K562 (cell line): ENCODE measurements around the gene H2BK1. TPM values are rescaled to one million over a fixed set of nuclear protein-coding genes. Genes with fewer than 3 reads are reported as not detected.
A peak's percentile ranks its signal among the peaks of the same experiment; 100 is the strongest.

Experiments
- BHLHE40 ChIP-seq: IDR thresholded peaks from 2 replicates; pipeline ENCODE4 v1.6.1; 2011; ENCODE audit warnings: low read length, improper control_type of control experiment
- CHAMP1 ChIP-seq: fragments of 450-650 bp; IDR thresholded peaks from 2 replicates; pipeline ENCODE4 v1.6.1; 2016; ENCODE audit warnings: mild to moderate bottlenecking
- CXXC5 ChIP-seq: fragments of 250-450 bp; sonication (Bioruptor Pico); IDR thresholded peaks from 2 replicates; pipeline ENCODE4 v1.8.0; 2022; ENCODE audit warnings: inconsistent platforms, mild to moderate bottlenecking, moderate library complexity
- E2F8 ChIP-seq: fragments of 450-650 bp; IDR thresholded peaks from 2 replicates; pipeline ENCODE4 v1.7.1; 2018; ENCODE audit warnings: mild to moderate bottlenecking, low read depth; ENCODE audit not compliant: partially characterized antibody
- FIP1L1 ChIP-seq: fragments of 200-400 bp; formaldehyde crosslinking; IDR thresholded peaks from 2 replicates; pipeline ENCODE4 v1.6.1; 2018; ENCODE audit warnings: mild to moderate bottlenecking, low read depth, low read length; ENCODE audit not compliant: poor library complexity, severe bottlenecking
- HCFC1 ChIP-seq: IDR thresholded peaks from 2 replicates; pipeline ENCODE4 v1.6.1; 2012; ENCODE audit warnings: low read depth, low read length, improper control_type of control experiment
- HDAC2 ChIP-seq: fragments of 450-650 bp; IDR thresholded peaks from 2 replicates; pipeline ENCODE4 v1.6.1; 2016; ENCODE audit warnings: mild to moderate bottlenecking
- KLF13 ChIP-seq: fragments of 450-650 bp; IDR thresholded peaks from 2 replicates; pipeline ENCODE4 v1.6.1; 2016; ENCODE audit warnings: missing genetic modification characterization, low read depth, mild to moderate bottlenecking, missing compliant biosample characterization, moderate library complexity, borderline replicate concordance
- MCM5 ChIP-seq: fragments of 450-650 bp; IDR thresholded peaks from 2 replicates; pipeline ENCODE4 v1.6.1; 2016; ENCODE audit warnings: low read depth
- ZNF12 ChIP-seq: sonication (generic); formaldehyde crosslinking; IDR thresholded peaks from 2 replicates; pipeline ENCODE4 v1.4.0; 2020; ENCODE audit warnings: mild to moderate bottlenecking, missing genetic modification reagents
- polyA plus RNA-seq, 8 experiments: library from polyadenylated mRNA; depleted of rRNA in 4 of 8; stranded (reverse) in 5 of 8; unstranded in 3 of 8; fragments of >200 nt; fragmentation: Nextera tagmentation in 2 of 8; fragmentation: Illumina TruSeq in 1 of 8; extraction: Ambion mirVana in 2 of 8; extraction: Trizol in 1 of 8; gene quantifications; 2 replicates each; pipeline versions ENCODE4 v1.2.1 to v1.2.3, GENCODE V29; 2011 to 2014; ENCODE audit warnings: inconsistent platforms in 1 of 8, missing spikeins in 1 of 8
- total RNA-seq, 7 experiments: library from RNA; depleted of rRNA in 6 of 7; stranded (reverse); fragments of >200 nt in 6 of 7; fragmentation: Illumina TruSeq in 2 of 7; extraction: Trizol in 2 of 7; gene quantifications; 2 replicates each; pipeline versions ENCODE4 v1.2.1 to v1.2.3, GENCODE V29; 2011 to 2021; ENCODE audit warnings: low replicate concordance in 1 of 7
- TF ChIP-seq, protein P1 (sequence below): fragments of 450-650 bp; IDR thresholded peaks from 2 replicates; pipeline ENCODE4 v1.6.1; 2017; ENCODE audit warnings: antibody characterized with exemption, mild to moderate bottlenecking
- TF ChIP-seq, protein P2 (sequence below): IDR thresholded peaks from 2 replicates; pipeline ENCODE4 v1.6.1; 2016; ENCODE audit warnings: missing genetic modification characterization, missing compliant biosample characterization
- TF ChIP-seq, protein P3 (sequence below): fragments of 250-450 bp; sonication (Bioruptor Pico); IDR thresholded peaks from 2 replicates; pipeline ENCODE4 v1.5.0; 2020; ENCODE audit warnings: mild to moderate bottlenecking, borderline replicate concordance

The H2BK1 gene
- total and polyA plus RNA-seq, 9 of the 15 experiments (the other 6 are each of a cell fraction or from before 2014, with no cell fraction given), result not detected

GRCh38 chr7:151168003-151168786, 42.1 kb downstream of the H2BK1 start (continued):
- TF ChIP-seq E2F8, result peak; percentile 58
- TF ChIP-seq, protein P1, sequence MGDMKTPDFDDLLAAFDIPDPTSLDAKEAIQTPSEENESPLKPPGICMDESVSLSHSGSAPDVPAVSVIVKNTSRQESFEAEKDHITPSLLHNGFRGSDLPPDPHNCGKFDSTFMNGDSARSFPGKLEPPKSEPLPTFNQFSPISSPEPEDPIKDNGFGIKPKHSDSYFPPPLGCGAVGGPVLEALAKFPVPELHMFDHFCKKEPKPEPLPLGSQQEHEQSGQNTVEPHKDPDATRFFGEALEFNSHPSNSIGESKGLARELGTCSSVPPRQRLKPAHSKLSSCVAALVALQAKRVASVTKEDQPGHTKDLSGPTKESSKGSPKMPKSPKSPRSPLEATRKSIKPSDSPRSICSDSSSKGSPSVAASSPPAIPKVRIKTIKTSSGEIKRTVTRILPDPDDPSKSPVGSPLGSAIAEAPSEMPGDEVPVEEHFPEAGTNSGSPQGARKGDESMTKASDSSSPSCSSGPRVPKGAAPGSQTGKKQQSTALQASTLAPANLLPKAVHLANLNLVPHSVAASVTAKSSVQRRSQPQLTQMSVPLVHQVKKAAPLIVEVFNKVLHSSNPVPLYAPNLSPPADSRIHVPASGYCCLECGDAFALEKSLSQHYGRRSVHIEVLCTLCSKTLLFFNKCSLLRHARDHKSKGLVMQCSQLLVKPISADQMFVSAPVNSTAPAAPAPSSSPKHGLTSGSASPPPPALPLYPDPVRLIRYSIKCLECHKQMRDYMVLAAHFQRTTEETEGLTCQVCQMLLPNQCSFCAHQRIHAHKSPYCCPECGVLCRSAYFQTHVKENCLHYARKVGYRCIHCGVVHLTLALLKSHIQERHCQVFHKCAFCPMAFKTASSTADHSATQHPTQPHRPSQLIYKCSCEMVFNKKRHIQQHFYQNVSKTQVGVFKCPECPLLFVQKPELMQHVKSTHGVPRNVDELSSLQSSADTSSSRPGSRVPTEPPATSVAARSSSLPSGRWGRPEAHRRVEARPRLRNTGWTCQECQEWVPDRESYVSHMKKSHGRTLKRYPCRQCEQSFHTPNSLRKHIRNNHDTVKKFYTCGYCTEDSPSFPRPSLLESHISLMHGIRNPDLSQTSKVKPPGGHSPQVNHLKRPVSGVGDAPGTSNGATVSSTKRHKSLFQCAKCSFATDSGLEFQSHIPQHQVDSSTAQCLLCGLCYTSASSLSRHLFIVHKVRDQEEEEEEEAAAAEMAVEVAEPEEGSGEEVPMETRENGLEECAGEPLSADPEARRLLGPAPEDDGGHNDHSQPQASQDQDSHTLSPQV, result no peak
- no peak for TF ChIP-seq ZNF12 (CRISPR knock-in tag)
- peak; percentile 43 for TF ChIP-seq FIP1L1
- TF ChIP-seq, protein P2, sequence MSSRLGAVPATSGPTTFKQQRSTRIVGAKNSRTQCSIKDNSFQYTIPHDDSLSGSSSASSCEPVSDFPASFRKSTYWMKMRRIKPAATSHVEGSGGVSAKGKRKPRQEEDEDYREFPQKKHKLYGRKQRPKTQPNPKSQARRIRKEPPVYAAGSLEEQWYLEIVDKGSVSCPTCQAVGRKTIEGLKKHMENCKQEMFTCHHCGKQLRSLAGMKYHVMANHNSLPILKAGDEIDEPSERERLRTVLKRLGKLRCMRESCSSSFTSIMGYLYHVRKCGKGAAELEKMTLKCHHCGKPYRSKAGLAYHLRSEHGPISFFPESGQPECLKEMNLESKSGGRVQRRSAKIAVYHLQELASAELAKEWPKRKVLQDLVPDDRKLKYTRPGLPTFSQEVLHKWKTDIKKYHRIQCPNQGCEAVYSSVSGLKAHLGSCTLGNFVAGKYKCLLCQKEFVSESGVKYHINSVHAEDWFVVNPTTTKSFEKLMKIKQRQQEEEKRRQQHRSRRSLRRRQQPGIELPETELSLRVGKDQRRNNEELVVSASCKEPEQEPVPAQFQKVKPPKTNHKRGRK (tag), result peak; percentile 94
- TF ChIP-seq CHAMP1, result no peak
- TF ChIP-seq MCM5, result no peak
- peak; percentile 76 for TF ChIP-seq CXXC5 (CRISPR knock-in tag)
- TF ChIP-seq, protein P3, sequence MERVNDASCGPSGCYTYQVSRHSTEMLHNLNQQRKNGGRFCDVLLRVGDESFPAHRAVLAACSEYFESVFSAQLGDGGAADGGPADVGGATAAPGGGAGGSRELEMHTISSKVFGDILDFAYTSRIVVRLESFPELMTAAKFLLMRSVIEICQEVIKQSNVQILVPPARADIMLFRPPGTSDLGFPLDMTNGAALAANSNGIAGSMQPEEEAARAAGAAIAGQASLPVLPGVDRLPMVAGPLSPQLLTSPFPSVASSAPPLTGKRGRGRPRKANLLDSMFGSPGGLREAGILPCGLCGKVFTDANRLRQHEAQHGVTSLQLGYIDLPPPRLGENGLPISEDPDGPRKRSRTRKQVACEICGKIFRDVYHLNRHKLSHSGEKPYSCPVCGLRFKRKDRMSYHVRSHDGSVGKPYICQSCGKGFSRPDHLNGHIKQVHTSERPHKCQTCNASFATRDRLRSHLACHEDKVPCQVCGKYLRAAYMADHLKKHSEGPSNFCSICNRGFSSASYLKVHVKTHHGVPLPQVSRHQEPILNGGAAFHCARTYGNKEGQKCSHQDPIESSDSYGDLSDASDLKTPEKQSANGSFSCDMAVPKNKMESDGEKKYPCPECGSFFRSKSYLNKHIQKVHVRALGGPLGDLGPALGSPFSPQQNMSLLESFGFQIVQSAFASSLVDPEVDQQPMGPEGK (CRISPR knock-in tag), result no peak
- peak; percentile 68; the same call in 1 of the 2 replicates for TF ChIP-seq HDAC2
- no peak for TF ChIP-seq HCFC1
- no peak for TF ChIP-seq BHLHE40
- TF ChIP-seq KLF13, result peak; percentile 91
